ENCODE measurements around the gene UGT1A6.
"Not testable (repeated sequence)": the region's sequence is repeated elsewhere in the genome, so short reads cannot be mapped to it uniquely, and the experiment has no call there.

UGT1A6 gene

DNA sequence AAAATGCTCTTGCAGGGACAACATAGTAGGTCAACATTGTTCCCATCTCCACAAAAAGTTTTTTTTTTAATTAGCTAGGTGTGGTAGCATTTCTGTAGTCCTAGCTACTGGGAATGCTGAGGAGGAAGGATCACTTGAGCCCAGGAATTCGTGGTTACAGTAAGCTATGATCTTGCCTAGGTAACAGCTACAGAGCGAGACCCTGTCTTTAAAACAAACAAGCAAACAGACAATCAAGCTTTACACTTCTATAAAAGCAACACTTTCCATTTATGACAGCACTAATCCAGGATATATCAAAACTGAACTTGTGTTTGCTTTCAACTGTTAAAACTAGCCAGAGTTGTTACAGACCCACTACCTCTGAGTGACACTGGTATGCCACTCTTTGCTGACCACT is 48.2 kb downstream of the UGT1A6 start:
- Histone ChIP-seq H4K20me1 (ENCODE audit: insufficient read depth, low read length) (no peaks in the 10 kb centered on the region), H3K4me2 (ENCODE audit: low read length) (no peak overlapping the region)

DNA sequence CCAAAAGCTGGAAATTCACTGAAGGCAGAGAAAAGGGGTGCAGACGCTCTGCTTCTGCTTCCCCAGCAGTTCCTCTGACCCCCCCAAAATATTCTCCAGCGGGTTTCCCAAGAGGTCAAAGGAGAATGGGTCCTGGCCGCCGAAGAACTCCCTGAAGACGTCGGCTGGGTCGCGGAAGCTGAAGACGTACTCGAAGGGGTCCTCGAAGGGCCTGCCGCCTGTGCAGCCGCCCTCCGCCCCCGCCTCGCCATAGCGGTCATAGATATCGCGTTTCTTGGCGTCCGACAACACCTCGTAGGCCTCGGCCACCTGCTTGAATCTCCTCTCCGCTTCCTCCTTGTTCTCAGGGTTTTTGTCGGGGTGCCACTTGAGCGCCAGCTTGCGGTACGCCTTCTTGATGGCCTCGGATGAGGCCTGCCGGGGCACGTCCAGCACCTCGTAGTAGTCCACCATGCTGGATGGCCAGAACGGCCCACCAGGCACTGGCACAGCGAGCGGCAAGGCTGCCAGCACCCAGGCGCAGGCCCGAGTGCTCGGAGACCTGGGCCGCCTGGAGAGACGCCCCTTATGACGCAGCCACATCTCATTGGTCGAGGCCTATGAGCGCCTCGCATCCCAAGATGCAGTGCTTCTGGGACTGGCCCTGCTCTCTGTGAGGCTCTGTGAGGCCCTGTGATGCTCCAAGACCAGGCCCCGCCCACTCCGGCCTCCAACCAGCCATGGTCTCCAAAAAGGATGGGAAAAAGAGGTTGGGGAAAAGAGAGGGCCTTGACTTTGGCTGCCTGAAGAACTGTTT is 51.0 kb downstream of the UGT1A6 start:
- no peaks in the 10 kb centered on the region for H4K20me1 ChIP-seq (ENCODE audit: insufficient read depth, low read length)

More for the DNA sequence above, 48.2 kb downstream of the UGT1A6 start:
- TF ChIP-seq, protein P1, sequence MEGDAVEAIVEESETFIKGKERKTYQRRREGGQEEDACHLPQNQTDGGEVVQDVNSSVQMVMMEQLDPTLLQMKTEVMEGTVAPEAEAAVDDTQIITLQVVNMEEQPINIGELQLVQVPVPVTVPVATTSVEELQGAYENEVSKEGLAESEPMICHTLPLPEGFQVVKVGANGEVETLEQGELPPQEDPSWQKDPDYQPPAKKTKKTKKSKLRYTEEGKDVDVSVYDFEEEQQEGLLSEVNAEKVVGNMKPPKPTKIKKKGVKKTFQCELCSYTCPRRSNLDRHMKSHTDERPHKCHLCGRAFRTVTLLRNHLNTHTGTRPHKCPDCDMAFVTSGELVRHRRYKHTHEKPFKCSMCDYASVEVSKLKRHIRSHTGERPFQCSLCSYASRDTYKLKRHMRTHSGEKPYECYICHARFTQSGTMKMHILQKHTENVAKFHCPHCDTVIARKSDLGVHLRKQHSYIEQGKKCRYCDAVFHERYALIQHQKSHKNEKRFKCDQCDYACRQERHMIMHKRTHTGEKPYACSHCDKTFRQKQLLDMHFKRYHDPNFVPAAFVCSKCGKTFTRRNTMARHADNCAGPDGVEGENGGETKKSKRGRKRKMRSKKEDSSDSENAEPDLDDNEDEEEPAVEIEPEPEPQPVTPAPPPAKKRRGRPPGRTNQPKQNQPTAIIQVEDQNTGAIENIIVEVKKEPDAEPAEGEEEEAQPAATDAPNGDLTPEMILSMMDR (IDR thresholded peaks at IDR 0.05; ENCODE audit: low read length) = no peak
- H3K4me3 ChIP-seq (ENCODE audit: low read depth, low read length, poor library complexity, severe bottlenecking) = no peak overlapping the region
- H3F3A ChIP-seq (ENCODE audit: insufficient read depth, low read length) = no peaks in the 10 kb centered on the region
- H3K27ac ChIP-seq (ENCODE audit: low read depth, low read length, poor library complexity, severe bottlenecking) = no peak overlapping the region
- H3K9ac ChIP-seq (ENCODE audit: low read length) = no peak overlapping the region
- H3K4me1 ChIP-seq (ENCODE audit: insufficient read depth, low read length, severe bottlenecking) = no peaks in the 10 kb centered on the region
- H2AFZ ChIP-seq (ENCODE audit: low read length) = no peak overlapping the region
- no peaks in the 10 kb centered on the region for H3K9me3 ChIP-seq (ENCODE audit: low read length)
- H3K27me3 ChIP-seq (ENCODE audit: insufficient read depth, low read length) = no peaks in the 10 kb centered on the region; the same call in 1 of the 2 replicates
- H3K9me2 ChIP-seq (ENCODE audit: low read depth, low read length) = no peaks in the 10 kb centered on the region
- H3K36me3 ChIP-seq (ENCODE audit: insufficient read depth, low read length) = no peaks in the 10 kb centered on the region
- no peaks in the 10 kb centered on the region for H3K79me2 ChIP-seq (ENCODE audit: insufficient read depth, low read length)

DNA sequence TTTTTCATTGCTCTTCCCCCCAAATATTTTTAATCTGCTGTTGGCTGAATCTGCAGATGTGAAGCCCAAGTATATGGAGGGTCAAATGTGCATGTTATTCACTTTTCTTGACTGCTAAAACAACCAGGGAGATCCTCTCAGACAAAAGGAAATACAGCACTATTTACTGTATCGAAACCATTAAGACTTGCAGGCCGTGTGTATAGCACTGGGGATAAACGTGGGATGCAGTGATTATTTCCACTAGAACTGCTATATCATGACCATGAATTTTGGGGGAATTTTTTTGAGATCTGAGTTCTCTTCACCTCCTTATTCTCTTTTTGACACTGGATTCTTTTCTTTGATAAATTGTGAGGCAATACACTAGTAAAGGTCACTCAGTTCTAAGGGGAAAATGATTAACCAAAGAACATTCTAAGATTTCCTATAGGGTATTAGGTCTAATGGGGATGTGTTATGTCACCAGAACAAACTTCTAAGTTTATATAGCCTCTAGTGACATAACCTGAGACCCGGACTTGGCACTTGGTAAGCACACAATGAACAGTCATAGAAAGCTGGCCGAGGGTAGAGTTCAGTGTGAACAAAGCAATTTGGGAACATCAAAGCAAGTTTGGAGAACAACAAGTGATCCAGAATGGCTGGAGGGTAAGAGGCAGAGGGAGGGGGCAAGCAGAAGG is 52.5 kb downstream of the UGT1A6 start:
- no peak overlapping the region for H2AFZ ChIP-seq (ENCODE audit: low read length)
- no peaks in the 10 kb centered on the region for H3K9me3 ChIP-seq (ENCODE audit: low read length)
- no peak overlapping the region for H3K9ac ChIP-seq (ENCODE audit: low read length)
- no peaks in the 10 kb centered on the region for H3K79me2 ChIP-seq (ENCODE audit: insufficient read depth, low read length)
- no peaks in the 10 kb centered on the region for H3K36me3 ChIP-seq (ENCODE audit: insufficient read depth, low read length)
- H3K4me3 ChIP-seq (ENCODE audit: low read depth, low read length, poor library complexity, severe bottlenecking) = no peak overlapping the region
- no peaks in the 10 kb centered on the region for H3F3A ChIP-seq (ENCODE audit: insufficient read depth, low read length)
- H3K4me1 ChIP-seq (ENCODE audit: insufficient read depth, low read length, severe bottlenecking) = no peaks in the 10 kb centered on the region
- H3K9me2 ChIP-seq (ENCODE audit: low read depth, low read length) = no peaks in the 10 kb centered on the region
- TF ChIP-seq EZH2 (IDR thresholded peaks at IDR 0.05; ENCODE audit: borderline replicate concordance, low read length) = no peak
- TF ChIP-seq, protein P1 (IDR thresholded peaks at IDR 0.05; ENCODE audit: low read length) = no peak
- H3K27me3 ChIP-seq (ENCODE audit: insufficient read depth, low read length) = no peaks in the 10 kb centered on the region
- H4K20me1 ChIP-seq (ENCODE audit: insufficient read depth, low read length) = no peaks in the 10 kb centered on the region
- no peak overlapping the region for H3K27ac ChIP-seq (ENCODE audit: low read depth, low read length, poor library complexity, severe bottlenecking)
- H3K4me2 ChIP-seq (ENCODE audit: low read length) = no peak overlapping the region

More for the DNA sequence above, 51.0 kb downstream of the UGT1A6 start:
- no peak overlapping the region for H2AFZ ChIP-seq (ENCODE audit: low read length)
- H3K4me3 ChIP-seq (ENCODE audit: low read depth, low read length, poor library complexity, severe bottlenecking) = no peak overlapping the region
- TF ChIP-seq, protein P1 (IDR thresholded peaks at IDR 0.05; ENCODE audit: low read length) = no peak
- no peak for TF ChIP-seq EZH2 (IDR thresholded peaks at IDR 0.05; ENCODE audit: borderline replicate concordance, low read length)
- H3K27me3 ChIP-seq (ENCODE audit: insufficient read depth, low read length) = no peaks in the 10 kb centered on the region
- no peaks in the 10 kb centered on the region for H3K79me2 ChIP-seq (ENCODE audit: insufficient read depth, low read length)
- H3F3A ChIP-seq (ENCODE audit: insufficient read depth, low read length) = no peaks in the 10 kb centered on the region
- no peaks in the 10 kb centered on the region for H3K9me3 ChIP-seq (ENCODE audit: low read length)
- no peaks in the 10 kb centered on the region for H3K4me1 ChIP-seq (ENCODE audit: insufficient read depth, low read length, severe bottlenecking)
- no peaks in the 10 kb centered on the region for H3K36me3 ChIP-seq (ENCODE audit: insufficient read depth, low read length)
- no peak overlapping the region for H3K27ac ChIP-seq (ENCODE audit: low read depth, low read length, poor library complexity, severe bottlenecking)
- H3K4me2 ChIP-seq (ENCODE audit: low read length) = no peak overlapping the region
- no peak overlapping the region for H3K9ac ChIP-seq (ENCODE audit: low read length)
- no peaks in the 10 kb centered on the region for H3K9me2 ChIP-seq (ENCODE audit: low read depth, low read length)

DNA sequence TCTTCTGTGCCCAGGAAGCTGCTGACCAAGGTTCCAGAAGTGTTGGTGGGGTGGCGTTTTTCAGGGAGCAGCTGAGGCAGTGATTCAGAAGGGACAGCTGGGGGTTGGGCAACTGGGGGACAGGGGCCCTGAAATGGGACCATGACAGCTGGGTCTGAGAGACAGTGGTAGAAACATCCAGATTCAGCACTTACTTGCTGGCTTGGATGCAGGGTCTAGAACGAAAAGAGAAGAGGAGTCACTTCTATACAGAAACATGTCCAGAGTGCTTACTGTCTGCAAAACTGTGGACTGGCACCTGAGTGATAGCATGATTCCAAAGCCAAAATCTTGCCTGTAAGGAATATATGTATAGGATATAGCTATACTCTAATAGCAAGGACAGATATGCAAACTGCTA is 53.1 kb downstream of the UGT1A6 start:
- H3K36me3 ChIP-seq (ENCODE audit: insufficient read depth, low read length); H3K4me2 ChIP-seq (ENCODE audit: low read length); H3K9me3 ChIP-seq (ENCODE audit: low read length); H3K27me3 ChIP-seq (ENCODE audit: insufficient read depth, low read length); H3K9ac ChIP-seq (ENCODE audit: low read length); H3K4me3 ChIP-seq (ENCODE audit: low read depth, low read length, poor library complexity, severe bottlenecking); H3K9me2 ChIP-seq (ENCODE audit: low read depth, low read length); H4K20me1 ChIP-seq (ENCODE audit: insufficient read depth, low read length); H3F3A ChIP-seq (ENCODE audit: insufficient read depth, low read length); H3K79me2 ChIP-seq (ENCODE audit: insufficient read depth, low read length); H3K4me1 ChIP-seq (ENCODE audit: insufficient read depth, low read length, severe bottlenecking); H2AFZ ChIP-seq (ENCODE audit: low read length); H3K27ac ChIP-seq (ENCODE audit: low read depth, low read length, poor library complexity, severe bottlenecking): not testable (repeated sequence)
